Inferior parietal cortex (tissue), 1 donor: Measurements from ENCODE around the gene NRSN2.
A peak's percentile ranks its signal among the peaks of the same experiment; 100 is the strongest.
"Not testable (repeated sequence)": the region's sequence is repeated elsewhere in the genome, so short reads cannot be mapped to it uniquely, and the experiment has no call there.

Experiments
- DNase-seq: peaks from one replicate; pipeline ENCODE4 v3.0.0-alpha.2; 2016; ENCODE audit errors: extremely low spot score

Gene NRSN2

DNA sequence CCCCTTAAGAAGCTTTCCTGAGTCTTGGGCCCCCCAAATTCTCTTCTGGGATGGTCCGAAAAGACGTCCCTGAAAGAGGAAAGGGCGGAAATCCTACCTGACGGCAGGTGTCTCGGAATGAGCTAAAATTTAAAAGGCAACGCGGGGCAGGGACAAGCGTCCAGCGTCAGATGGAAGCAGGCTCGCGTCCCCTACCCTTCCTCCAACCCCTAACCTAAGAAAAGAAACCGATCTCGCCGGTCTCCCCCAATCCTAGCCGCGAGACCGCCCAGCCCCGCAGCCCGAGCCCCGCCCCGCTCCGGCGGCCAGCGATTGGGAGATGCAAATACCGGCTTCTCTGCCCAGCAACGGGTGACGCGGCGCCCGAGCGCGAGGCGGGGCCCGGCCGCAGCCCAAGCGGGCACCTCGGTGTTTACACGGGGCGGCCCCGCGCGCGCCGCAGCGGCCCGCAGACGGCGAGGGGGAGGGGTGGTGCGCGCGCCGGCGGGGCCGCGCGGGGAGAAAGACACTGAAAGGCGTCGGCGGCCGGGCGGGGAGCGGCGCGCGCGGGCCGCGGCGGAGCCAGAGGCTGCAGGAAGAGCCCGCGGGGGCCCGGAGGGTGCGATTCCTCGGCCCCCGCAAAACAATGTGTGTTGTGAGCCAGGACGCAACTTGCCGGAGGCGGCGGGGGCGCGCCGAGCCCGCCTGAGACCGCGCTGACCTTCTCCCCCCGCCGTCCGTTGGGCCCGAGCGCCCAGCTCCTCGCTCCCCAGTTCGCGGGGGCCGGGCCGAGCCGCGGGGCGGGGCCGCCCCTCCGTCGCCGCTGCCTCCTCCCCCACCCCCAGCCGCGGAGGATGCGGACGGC lies 21.6 kb upstream of the NRSN2 start, which contains the start of gene SOX12:
TSS of gene SOX12 (plus strand) at position 508 of the 844 bp plus-strand sequence. CDS start 373 bp downstream, outside the sequence.
- DNase-seq = peak; percentile 91

DNA sequence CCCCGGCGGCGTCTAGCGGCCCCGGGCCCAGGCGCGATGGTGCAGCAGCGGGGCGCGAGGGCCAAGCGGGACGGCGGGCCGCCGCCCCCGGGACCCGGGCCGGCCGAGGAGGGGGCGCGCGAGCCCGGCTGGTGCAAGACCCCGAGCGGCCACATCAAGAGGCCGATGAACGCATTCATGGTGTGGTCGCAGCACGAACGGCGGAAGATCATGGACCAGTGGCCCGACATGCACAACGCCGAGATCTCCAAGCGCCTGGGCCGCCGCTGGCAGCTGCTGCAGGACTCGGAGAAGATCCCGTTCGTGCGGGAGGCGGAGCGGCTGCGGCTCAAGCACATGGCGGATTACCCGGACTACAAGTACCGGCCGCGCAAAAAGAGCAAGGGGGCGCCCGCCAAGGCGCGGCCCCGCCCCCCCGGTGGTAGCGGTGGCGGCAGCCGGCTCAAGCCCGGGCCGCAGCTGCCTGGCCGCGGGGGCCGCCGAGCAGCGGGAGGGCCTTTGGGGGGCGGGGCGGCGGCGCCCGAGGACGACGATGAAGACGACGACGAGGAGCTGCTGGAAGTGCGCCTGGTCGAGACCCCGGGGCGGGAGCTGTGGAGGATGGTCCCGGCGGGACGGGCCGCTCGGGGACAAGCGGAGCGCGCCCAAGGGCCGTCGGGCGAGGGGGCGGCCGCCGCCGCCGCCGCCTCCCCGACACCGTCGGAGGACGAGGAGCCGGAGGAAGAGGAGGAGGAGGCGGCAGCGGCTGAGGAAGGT lies 20.8 kb upstream of the NRSN2 start:
- peak; percentile 32 for DNase-seq

DNA sequence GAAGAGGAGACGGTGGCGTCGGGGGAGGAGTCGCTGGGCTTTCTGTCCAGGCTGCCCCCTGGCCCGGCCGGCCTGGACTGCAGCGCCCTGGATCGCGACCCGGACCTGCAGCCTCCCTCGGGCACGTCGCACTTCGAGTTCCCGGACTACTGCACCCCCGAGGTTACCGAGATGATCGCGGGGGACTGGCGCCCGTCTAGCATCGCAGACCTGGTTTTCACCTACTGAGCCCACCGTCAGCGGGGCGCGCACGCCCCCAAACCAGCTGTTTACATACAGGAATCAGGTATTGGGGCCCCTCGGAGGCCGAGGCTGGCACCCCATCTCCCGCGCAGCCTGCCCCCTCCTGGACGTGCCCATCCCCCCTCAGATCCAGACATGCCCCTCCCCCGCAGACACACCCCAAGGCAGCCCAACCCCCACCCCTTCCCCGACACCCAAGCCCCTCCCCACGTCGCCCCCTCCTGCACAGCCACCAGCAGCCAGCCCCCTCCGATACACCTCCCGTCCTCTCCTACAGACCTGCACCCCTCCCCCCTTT lies 20.2 kb upstream of the NRSN2 start:
- DNase-seq = peak; percentile 12

DNA sequence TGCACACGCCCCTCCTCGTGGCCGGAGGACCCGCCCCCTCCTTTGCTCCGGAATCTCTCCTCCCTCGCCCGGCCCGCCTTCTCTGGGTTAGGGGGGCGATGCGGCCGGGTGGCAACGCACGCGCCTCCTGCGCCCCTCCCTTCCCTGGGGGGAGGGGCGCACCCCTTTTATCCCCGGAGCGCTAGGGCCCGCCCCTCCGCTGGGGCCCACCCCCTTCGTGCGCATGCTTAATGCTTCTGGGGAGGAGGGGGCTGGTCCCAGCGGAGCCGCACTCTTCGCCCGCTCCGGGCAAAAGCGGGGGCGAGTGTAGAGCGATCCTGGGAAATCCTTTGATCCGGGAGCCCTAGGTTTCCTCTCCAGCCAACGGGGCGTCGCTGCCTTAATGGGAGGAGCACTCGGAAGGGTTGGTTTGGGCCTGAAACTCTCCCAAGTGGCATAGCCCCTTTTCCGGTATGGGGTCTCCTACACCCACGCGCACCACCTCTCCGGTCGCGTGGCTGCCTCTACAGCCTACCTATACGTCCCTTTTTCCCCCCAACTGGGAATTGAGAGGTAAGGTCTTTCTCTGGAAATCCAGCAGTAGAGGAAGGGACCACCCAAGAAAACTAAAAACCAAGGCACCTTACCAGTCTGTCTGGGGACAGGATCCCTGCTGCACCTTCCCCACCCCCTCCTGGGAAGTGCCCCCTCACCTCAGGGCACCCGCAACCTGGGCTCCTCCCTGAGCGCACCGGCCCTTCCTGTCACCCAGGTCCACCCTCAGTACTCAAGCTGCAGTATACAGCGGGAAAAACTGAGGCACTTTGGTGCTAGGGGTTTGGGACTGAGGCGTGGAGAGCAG lies 19.5 kb upstream of the NRSN2 start:
- DNase-seq = peak; percentile 87

DNA sequence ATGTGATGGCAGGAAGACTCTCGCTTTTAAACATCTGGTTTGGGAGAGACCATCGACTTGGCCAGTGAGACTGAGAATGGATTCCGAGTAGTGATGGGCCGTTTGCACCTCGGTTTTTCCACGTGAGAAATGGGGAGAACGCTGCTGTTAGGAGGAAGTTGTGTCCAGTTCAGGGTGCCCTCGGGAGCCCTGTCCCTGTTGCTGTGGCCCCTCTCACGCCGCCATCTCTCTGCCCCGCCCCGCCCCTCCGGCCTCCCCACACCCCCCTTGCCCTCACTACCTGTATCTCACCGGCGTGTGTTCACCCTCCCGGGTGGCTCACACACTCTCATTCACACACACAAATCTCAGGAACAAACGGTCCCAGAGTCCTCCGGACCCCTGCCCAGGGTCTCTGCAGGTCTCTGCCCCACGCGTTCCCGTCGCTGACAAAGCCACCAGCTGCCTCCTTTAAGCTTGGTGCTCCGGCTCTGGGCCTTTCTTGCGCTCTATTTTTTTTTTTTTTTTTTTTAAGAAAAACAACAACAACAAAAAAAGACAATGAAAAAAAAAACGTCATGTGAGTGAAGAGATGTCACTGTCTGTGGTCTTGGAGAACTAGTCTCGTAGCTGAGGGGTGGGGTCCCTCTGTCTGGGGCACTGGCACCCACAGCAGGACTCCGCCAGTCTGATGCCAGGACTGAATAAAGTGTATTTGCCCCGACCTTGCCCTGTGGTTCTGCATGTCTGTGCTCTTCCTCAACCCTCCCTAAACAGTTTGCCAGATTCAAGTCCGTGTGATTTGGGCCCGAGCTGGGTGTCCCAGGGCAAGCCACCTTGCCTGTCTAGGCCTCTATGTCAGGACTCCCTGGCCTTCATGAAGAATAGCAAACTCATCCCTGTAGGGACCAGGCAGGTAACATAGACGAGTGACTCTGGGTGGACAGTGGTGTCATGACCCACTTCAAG lies 18.6 kb upstream of the NRSN2 start:
- DNase-seq = no peak

DNA sequence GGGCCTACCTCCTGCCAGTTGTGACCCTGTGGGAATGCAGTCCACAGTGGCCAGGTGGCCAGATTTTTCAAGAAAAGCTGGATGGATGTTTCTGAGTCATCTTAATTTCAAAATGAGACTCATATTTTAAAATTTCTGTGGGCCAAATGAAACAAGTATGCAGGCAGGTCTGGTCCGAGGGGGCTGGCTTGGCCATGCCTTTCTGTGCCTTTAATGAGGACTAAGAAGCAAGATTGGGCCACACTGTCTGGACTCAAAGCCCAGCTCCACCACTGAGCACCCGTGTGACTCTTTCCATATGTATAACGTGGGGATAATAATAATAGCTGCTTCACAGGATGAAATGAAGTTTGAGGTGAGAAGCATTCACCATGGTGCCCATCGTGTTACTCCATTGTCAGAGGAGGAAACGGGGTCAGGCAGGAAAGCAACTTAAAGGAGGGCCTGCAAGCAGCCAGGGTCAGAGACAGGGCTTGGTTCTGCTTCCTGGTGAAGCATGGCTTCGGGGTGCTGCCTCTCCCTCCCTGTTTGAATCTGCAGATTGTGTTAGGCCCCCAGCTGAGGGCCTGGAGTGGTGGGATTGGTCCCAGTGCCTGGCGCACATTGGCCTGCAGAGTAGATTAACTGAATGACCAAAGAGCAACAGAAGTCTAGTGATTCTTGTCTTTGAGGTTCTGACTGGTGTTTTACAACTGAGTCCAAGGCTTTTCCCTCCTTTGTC lies 17.8 kb upstream of the NRSN2 start:
- no peak for DNase-seq

DNA sequence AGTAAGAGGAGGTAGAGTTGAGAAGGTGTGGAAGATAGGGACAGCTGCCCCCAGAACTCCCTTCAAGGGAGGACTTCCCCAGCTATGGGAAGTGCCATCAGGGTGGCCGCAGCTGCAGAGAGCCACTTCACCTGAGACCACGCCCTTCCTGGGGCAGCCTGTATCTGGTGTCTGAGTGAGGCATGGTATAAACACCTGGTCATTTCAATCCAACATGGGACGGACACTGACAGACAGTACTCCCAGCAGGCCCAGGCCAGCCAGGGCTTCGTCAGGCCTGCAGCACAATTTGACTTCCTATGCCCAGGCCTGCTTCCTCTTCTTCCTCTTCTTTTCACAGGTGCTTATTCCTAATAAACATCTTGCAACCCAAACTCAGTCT lies 17.1 kb upstream of the NRSN2 start:
- no peak for DNase-seq

DNA sequence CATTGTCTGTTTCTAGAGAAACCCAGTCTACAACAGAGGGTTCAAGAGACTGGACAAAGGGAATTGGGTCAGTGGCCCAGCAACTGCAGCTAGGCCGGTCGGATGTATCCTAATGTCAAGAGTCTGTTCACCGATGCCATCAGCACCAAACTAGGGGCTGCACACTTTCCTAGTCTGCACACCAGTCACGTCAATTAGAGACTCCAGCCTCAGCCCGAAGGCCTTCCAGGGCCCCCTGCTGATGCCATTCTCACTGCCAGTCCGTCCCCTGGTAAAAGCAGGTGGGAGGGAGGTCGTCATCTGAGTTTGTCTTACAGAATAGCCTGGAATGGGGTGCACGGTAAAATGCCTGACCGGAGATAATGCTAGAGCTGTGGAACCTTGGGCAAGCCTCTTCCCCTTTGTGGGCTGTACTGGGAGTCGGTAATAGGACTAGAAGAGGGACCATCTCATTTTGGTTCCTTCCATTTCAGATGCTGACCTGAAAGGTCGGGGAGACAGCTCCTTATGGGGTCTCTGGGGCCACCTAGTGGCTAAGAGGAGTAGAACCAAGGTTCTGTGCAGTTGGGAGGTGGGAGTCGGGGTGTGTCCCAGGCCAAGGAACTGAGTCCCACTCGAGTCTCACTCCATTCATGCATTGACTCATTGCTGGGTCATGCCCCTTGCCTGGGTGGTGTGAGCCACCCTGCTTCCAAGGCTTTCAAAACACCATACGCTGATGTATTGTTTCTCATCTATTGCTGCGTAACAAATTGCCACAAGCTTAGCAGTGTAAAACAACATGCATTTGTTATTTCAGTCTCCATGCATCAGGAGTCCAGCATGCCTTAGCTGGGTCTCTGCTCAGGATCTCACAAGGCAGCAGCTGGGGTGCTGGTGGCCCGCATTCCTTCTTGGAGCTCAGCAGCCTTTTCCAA lies 16.4 kb upstream of the NRSN2 start:
- peak; percentile 77 for DNase-seq

DNA sequence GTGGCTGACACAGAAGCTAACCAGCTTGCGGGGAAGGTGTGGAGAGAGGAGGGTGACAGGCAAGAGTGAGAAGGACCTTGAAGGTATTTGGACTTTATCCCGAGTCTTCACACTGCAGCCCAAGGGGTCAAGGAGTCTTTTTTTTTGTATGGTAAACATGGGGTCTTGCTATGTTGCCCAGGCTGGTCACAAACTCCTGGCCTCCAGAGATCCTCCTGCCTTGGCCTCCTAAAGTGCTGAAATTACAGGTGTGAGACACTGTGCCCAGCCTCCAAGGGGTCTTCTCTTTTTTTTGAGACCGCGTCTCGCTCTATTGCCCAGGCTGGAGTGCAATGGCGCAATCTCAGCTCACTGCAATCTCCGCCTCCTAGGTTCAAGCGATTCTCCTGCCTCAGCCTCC lies 12.3 kb upstream of the NRSN2 start:
- DNase-seq = no peak

DNA sequence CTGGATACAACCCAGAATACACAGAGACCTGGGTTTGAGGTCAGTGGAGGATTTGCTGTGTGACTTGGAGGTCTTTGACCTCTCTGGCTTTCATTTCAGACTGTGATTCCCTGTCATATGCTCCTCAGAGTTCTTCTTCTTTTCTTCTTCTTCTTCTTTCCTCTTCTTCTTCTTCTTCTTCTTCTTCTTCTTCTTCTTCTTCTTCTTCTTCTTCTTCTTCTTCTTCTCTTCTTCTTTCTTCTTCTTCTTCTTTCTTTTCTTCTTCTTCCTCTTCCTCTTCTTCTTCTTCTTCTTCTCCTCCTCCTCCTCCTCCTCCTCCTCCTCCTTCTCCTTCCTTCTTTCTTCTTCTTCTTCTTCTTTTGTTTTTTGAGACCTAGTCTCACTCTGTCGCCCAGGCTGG lies 10.9 kb upstream of the NRSN2 start:
- DNase-seq = not testable (repeated sequence)

DNA sequence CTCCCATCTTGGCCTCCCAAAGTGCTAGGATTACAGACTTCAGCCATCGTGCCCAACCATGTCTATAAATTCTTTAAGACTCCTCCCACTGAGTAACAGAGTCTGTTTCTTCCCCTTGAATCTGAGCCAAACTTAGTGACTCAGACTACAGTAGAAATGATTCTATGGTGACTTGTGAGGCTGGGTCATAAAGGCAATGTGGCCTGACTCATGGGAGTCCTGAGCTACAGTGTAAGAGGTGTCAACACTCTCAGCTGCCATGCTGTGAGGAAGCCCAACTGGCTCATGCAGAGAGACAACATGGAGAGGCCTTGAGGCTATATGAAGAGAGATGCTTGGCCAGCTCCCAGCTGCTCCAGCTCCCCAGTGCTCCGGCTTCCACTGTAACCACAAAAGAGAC lies 5.2 kb upstream of the NRSN2 start:
- DNase-seq = no peak

DNA sequence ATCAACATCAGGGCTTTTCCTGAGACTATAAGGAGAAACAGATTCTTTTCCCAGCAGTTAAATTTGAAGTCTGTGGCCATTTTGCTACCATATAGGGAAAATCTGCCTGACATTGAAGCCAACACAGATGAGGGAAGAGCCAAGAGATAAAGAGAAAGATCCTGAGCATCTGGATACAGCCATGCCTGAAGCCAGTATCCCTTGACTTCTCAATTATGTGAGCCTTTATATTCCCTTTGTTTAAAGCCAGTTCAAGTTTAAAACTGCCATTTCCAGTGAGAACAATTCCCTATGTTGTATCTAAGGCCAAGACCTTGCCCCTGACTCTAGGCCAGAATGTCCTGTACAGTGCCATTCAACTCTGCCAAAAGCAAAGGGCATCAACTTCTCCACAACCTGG lies 3.8 kb upstream of the NRSN2 start:
- DNase-seq = no peak

DNA sequence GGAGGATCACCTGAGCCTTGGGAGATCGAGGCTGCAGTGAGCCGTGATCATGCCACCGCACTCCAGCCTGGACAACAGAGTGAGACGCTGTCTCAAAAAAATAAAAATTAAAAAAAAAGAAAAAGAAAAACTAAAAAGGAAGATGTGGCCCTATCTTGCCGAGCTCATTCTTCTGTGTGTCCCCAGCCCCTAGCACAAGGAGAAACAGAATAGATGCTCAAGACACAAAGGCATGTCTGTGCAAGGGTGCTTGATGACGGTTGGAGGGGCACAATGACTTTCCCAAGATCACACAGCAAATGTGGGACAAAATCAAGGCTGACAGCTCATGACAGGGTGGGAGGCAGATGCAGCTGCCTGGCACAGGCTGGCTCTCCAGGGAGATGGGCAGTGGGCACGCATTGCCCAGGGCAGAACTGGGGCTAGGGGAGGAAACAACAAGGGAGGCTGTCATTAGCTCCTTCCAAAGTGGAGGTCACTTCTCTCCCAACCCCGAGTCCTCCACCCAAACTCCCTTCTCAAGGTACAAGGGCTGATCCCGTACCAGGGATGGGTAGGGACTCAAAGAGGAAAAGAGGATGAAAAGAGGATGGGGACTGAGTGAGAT lies 775 bp upstream of the NRSN2 start:
- DNase-seq = no peak

DNA sequence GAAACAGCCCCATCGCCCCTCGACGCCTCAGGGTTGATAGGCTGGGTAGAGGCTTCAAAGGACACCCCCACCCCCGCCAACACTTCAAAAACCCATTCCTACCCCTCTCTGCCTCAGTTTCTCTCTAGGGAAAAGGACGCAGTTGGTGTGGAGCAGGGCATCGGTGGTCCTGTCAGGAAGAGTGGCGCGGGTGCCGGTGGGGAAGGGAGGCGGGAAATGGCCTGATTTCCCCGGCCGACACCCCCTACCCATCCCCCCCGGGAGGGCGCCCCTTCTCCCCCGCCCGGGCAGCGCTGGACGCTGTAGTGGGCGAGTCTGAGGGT lies 367 bp downstream of the NRSN2 start:
- no peak for DNase-seq

DNA sequence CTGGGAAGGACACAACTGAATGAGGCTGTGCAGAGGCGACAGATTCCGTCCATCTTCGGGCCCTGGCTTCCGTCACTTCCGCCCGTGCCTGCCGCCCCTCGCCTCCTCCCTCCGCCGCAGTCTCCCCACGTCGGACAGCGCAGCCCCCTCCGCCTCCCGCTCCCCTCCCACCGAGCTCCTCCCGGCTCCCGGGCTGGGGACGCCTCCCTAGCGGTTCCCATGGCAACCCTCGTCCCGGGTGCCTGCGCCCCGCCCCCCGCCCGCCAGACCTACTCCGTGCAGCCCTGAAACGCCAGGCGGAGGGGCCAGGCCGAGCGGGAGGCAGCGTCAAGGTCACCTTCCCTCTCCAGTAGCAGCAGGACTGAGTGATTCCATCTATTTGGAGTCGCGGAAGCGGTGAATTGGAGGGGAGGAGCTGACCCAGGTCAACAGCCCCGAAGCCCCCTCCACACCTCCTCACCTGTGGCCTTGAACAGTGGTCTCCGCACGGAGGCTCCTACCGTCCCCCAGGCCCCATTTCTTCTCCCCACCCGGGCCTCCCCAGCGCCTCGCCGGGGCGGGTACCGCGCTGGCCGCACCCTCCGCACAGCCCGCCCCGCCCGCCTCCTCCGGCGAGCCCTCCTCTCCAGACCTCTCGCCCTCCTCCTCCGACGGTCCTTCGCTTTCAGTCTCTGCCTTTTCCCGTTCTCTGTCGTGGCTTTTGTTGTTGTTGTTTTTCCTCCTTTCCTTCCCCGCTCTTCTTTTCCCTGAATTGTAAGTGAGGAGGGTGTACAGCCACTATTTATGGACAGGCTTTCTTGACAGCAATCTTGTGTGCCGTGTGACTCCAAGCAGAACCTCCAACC lies 951 bp downstream of the NRSN2 start:
- peak; percentile 87 for DNase-seq

DNA sequence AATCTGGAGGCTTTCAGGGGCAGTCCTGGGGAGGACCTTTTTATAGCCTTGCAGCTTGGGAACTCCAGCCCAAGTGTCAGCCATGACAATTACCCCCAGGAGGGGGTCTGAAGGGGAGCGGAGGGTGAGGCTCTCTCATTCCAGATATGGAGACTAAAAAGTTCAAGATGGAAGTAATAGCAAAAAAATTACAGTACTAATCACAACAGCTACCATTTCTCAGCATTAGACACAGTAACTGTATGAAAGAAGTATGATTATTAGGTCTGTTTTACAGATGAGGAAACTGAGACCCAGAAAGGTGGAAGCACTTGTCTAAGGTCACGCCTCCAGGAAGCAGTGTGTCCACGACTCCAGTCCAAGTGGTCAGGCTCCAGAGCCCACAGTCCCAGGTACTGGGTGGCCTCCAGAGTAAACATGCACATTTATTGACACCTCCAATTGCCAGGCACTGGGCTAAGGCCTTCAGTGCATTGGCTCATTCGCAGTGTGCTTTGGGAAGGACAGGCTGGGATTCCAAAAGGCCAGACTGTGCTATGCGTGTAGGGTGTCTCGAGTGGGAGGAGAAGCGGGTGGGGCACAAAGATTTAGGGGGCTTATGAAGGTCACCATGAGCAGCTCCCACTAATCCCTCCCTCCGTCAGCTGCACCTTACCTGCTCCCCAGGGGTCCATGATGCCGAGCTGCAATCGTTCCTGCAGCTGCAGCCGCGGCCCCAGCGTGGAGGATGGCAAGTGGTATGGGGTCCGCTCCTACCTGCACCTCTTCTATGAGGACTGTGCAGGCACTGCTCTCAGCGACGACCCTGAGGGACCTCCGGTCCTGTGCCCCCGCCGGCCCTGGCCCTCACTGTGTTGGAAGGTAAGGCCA lies 2.3 kb downstream of the NRSN2 start:
- DNase-seq = no peak

DNA sequence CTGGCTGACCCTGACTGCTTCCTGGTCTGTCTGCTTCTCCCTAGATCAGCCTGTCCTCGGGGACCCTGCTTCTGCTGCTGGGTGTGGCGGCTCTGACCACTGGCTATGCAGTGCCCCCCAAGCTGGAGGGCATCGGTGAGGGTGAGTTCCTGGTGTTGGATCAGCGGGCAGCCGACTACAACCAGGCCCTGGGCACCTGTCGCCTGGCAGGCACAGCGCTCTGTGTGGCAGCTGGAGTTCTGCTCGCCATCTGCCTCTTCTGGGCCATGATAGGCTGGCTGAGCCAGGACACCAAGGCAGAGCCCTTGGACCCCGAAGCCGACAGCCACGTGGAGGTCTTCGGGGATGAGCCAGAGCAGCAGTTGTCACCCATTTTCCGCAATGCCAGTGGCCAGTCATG lies 6.3 kb downstream of the NRSN2 start:
- DNase-seq = no peak
